Testis (tissue), 2 donors: ENCODE results near the gene OTOP2.

Source experiments
- POLR2A ChIP-seq: fragments of 450-650 bp; IDR thresholded peaks from one replicate; pipeline ENCODE4 v1.6.1; 2017; ENCODE audit warnings: antibody characterized with exemption, mild to moderate bottlenecking, moderate library complexity
- TF ChIP-seq, protein P1 (sequence below), 3 experiments: fragments of 450-650 bp in 2 of 3; fragments of 200-600 bp in 1 of 3; sonication (generic) in 1 of 3; IDR thresholded peaks; one replicate each; pipeline ENCODE4 v1.5.1; 2016 to 2019; ENCODE audit warnings: antibody characterized with exemption in 3 of 3, mild to moderate bottlenecking in 2 of 3, moderate library complexity in 1 of 3

DNA sequence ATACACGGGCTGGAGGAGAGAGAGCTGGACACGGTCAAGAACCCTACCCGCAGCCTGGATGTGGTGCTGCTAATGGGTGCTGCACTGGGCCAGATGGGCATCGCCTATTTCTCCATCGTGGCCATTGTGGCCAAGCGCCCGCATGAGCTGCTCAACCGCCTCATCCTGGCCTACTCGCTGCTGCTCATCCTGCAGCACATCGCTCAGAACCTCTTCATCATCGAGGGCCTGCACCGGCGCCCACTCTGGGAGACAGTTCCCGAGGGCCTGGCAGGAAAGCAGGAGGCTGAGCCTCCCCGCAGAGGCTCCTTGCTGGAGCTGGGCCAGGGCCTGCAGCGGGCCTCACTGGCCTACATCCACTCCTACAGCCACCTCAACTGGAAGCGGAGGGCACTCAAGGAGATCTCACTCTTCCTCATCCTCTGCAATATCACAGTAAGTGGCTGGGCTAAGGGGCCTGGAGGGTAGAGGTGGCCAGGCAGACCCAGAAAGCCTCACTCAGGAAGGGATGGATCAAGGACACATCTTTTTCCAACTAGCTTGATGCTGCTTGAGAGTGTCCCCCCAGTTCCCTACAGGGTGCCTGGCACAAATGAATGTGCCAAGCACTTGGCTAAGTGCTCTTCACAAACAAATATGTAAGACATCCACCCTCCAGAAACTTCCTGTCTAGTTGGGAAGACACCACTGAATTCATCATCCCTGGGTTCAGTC, 23.1 kb downstream of the OTOP2 start:
- TF ChIP-seq, protein P1, sequence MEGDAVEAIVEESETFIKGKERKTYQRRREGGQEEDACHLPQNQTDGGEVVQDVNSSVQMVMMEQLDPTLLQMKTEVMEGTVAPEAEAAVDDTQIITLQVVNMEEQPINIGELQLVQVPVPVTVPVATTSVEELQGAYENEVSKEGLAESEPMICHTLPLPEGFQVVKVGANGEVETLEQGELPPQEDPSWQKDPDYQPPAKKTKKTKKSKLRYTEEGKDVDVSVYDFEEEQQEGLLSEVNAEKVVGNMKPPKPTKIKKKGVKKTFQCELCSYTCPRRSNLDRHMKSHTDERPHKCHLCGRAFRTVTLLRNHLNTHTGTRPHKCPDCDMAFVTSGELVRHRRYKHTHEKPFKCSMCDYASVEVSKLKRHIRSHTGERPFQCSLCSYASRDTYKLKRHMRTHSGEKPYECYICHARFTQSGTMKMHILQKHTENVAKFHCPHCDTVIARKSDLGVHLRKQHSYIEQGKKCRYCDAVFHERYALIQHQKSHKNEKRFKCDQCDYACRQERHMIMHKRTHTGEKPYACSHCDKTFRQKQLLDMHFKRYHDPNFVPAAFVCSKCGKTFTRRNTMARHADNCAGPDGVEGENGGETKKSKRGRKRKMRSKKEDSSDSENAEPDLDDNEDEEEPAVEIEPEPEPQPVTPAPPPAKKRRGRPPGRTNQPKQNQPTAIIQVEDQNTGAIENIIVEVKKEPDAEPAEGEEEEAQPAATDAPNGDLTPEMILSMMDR (IDR thresholded peaks at IDR 0.05): no peak
- TF ChIP-seq POLR2A: no peak
